ENCODE data around the gene CCDC186.
A peak's percentile ranks its signal among the peaks of the same experiment; 100 is the strongest.

Gene CCDC186

DNA sequence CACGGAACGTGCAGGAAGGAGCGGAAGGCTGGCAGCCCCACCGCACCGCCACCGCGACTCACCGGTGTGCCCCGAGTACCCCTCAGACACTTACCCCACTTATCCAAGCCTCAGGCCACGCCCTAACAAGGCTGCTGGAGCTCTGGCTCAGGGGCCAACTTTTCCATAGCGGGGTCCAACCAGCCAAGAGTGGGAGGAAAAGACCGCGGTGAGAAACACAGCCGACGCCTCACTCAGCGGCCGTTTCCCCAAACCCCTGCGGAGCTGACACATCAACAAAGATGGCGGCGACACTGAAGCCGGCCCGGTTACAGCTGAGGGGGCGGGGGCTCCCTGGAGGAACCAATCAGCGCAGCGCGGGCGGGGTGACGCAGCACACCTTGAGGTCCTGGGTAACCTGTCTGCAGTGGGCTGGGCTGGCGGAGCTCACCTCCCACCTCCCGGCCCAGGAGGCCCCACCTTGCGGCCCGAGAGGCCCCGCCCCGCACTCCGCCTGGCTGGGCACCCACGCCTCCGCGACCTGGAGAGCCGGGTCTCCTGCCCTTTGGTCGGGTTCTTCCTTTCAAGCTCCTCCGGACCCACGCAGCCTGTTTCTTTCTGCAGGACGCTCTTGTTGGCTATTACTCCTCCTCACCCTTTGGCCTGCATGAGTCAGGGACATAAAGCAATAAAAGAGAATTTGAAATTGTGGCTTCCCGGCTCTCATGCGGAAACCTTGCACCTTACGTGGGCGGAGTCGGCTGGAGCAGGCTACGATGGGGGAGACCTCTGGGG, at the start of gene CCDC186:
Gene CCDC186, minus strand, starts transcription at position 283 of the 774 bp plus-strand sequence. CDS start 10,935 bp downstream, outside the sequence.
- ChIA-PET POLR2A (ENCODE audit: low non-redundant PET) (interaction anchor here (0.7 kb wide), 1 partner anchor 326 kb away, joined by 3 read pairs; no protein-coding TSS in a partner anchor), CTCF (interaction anchor here (0.7 to 1.2 kb wide), 2 partner anchors 285 to 462 kb away, joined by 3 read pairs; no protein-coding TSS in a partner anchor)
- H3K27ac ChIP-seq, result peak within 1 kb of the TSS; percentile 81
- DNase-seq (ENCODE audit: low spot score), result peak; percentile 99
- TF ChIP-seq, protein P1, sequence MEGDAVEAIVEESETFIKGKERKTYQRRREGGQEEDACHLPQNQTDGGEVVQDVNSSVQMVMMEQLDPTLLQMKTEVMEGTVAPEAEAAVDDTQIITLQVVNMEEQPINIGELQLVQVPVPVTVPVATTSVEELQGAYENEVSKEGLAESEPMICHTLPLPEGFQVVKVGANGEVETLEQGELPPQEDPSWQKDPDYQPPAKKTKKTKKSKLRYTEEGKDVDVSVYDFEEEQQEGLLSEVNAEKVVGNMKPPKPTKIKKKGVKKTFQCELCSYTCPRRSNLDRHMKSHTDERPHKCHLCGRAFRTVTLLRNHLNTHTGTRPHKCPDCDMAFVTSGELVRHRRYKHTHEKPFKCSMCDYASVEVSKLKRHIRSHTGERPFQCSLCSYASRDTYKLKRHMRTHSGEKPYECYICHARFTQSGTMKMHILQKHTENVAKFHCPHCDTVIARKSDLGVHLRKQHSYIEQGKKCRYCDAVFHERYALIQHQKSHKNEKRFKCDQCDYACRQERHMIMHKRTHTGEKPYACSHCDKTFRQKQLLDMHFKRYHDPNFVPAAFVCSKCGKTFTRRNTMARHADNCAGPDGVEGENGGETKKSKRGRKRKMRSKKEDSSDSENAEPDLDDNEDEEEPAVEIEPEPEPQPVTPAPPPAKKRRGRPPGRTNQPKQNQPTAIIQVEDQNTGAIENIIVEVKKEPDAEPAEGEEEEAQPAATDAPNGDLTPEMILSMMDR (conservative IDR thresholded peaks at IDR 0.05; ENCODE audit: low read depth), result no peak

- ChIA-PET CTCF (no interaction called here), POLR2A (ENCODE audit: low non-redundant PET) (no interaction called here)
These were observed 49.1 kb upstream of the CCDC186 start for GRCh38 chr10:114223066-114223465.

GRCh38 chr10:114221235-114221634, 47.2 kb upstream of the CCDC186 start:
- no peak for DNase-seq (ENCODE audit: low spot score)
- no peak overlapping the region for H3K27ac ChIP-seq
- POLR2A ChIA-PET (ENCODE audit: low non-redundant PET), result no interaction called here
- TF ChIP-seq, protein P1 (conservative IDR thresholded peaks at IDR 0.05; ENCODE audit: low read depth), result no peak
- CTCF ChIA-PET, result interaction anchor here (1.0 to 1.5 kb wide), 2 partner anchors 9 to 15 kb away, joined by 3 read pairs; no protein-coding TSS in a partner anchor

More at GRCh38 chr10:114223066-114223465, 49.1 kb upstream of the CCDC186 start:
- DNase-seq (ENCODE audit: low spot score), result no peak
- no peak overlapping the region for H3K27ac ChIP-seq
- TF ChIP-seq, protein P1 (conservative IDR thresholded peaks at IDR 0.05; ENCODE audit: low read depth), result no peak

GRCh38 chr10:114220281-114220680, 46.3 kb upstream of the CCDC186 start:
- POLR2A ChIA-PET (ENCODE audit: low non-redundant PET), result no interaction called here
- TF ChIP-seq, protein P1 (conservative IDR thresholded peaks at IDR 0.05; ENCODE audit: low read depth), result no peak

GRCh38 chr10:114215033-114215432, 41.0 kb upstream of the CCDC186 start:
- CTCF ChIA-PET, result no interaction called here
- H3K27ac ChIP-seq, result no peak overlapping the region
- POLR2A ChIA-PET (ENCODE audit: low non-redundant PET), result no interaction called here
- no peak for DNase-seq (ENCODE audit: low spot score)
- TF ChIP-seq, protein P1 (conservative IDR thresholded peaks at IDR 0.05; ENCODE audit: low read depth), result no peak

More at GRCh38 chr10:114220281-114220680, 46.3 kb upstream of the CCDC186 start:
- DNase-seq (ENCODE audit: low spot score), result no peak
- no peak overlapping the region for H3K27ac ChIP-seq
- CTCF ChIA-PET, result interaction anchor here (1.5 kb wide), 1 partner anchor 10 kb away, joined by 3 read pairs; no protein-coding TSS in a partner anchor

DNA sequence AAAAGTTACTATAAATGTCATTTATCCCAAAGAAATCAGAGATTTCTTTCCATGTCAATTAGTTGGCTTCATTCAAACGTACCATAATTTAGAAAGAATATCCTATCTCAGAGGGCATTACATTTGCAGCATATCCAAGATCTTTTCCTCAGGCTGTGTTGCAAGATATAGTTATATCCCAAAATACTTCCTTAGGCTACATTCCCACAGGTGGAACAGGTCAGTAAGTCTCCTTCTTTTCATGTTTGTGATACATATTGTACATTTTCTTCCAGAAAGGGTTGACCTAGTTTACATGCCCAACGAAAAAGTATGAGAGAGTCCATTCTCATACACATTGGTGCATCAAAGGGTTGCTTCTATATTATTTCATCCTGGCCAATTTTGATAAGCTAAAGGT, 38.1 kb upstream of the CCDC186 start:
- ChIA-PET POLR2A (ENCODE audit: low non-redundant PET) (no interaction called here), CTCF (interaction anchor here (0.6 to 0.9 kb wide), 3 partner anchors 91 to 634 kb away, joined by 3 to 5 read pairs (median 3); no protein-coding TSS in a partner anchor)
- no peak overlapping the region for H3K27ac ChIP-seq
- DNase-seq (ENCODE audit: low spot score), result no peak
- TF ChIP-seq, protein P1 (conservative IDR thresholded peaks at IDR 0.05; ENCODE audit: low read depth), result no peak

All from RWPE1 (cell line).